Activated gamma-delta T cell treated with anti-CD3 and anti-CD28 coated beads, Interleukin-2, amount 50 U/mL, for 16 hours (primary cell): ENCODE results near the gene SEMA4A.
"Not testable (repeated sequence)": the region's sequence is repeated elsewhere in the genome, so short reads cannot be mapped to it uniquely, and the experiment has no call there.

Experiments
- DNase-seq: peaks from one replicate; pipeline ENCODE4 v3.0.0-alpha.2; 2020; ENCODE audit warnings: low read depth

Gene SEMA4A

GRCh38 chr1:156119503-156120209 is 33.7 kb upstream of the SEMA4A start:
- no peak for DNase-seq

DNA sequence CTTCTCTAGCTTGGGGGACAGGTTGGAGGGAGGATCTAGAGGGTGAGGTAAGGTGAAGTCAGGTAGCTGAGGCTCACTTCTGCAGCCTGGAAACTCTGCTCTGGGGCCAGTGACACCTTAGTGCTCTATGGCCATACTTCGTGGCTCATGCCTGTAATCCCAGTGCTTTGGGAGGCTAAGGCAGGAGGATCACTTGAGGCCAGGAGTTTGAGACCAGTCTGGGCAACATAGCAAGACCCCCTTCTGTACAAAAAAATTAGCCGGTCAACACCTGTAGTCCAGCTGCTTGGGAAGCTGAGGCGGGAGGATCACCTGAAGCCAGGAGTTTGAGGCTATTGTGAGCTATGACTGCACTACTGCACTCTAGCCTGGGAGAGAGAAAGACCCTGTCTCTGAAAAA is 33.1 kb upstream of the SEMA4A start:
- no peak for DNase-seq

DNA sequence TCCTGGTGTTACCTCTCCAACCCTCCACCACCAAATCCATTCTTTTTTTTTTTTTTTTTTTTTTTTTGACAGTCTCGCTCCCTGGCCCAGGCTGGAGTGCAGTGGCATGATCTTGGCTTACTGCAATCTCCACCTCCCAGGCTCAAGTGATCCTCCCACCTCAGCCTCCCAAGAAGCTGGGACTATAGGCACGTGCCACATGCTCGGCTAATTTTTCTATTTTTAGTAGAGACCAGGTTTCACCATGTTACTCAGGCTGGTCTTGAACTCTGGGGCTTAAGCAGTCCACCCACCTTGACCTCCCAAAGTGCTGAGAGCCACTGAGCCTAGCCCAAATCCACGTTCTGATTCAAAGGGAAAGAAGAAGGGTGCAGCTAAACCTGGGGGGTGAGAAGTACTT is 32.4 kb upstream of the SEMA4A start:
- not testable (repeated sequence) for DNase-seq

DNA sequence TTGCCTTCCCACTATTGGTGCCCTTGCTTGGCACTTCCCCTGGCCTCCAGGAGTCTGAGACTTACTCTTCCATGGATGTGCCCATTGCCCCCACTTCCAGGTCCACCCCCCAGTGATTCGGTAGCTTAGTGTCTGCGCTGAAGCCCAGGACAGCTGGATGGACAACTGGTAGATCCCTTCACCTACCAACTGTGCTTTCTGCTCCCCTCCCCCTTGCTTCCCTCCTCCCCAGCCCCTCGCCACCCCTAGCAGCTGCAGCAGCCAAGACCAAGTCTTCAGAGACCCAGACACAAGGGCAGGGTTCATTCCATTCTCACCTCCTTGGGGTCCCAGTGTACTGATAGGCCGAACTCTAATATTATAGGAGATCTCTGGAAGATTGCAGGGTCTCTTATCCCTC is 31.9 kb upstream of the SEMA4A start:
- DNase-seq = no peak

DNA sequence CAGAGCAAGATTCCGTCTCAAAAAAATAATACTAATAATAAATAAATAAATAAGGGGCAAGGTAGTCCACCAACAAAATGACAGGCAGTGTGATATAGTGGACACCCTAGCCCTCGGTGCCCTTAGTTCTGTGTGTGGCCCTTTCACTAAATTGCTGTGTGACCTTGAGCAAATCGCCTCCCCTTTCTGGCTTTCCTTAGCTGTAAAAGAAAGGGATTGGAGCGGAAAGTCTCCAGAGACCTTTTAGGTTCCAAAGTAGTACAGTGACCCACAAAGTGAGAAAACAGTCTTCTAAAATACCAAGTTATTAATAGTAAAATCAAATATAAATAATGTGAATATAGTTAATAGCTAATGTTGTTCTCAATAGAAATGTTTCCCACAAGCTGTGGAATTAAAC is 31.3 kb upstream of the SEMA4A start:
- no peak for DNase-seq

- no peak for DNase-seq
Observed at GRCh38 chr1:156122519-156123355, 30.6 kb upstream of the SEMA4A start.

DNA sequence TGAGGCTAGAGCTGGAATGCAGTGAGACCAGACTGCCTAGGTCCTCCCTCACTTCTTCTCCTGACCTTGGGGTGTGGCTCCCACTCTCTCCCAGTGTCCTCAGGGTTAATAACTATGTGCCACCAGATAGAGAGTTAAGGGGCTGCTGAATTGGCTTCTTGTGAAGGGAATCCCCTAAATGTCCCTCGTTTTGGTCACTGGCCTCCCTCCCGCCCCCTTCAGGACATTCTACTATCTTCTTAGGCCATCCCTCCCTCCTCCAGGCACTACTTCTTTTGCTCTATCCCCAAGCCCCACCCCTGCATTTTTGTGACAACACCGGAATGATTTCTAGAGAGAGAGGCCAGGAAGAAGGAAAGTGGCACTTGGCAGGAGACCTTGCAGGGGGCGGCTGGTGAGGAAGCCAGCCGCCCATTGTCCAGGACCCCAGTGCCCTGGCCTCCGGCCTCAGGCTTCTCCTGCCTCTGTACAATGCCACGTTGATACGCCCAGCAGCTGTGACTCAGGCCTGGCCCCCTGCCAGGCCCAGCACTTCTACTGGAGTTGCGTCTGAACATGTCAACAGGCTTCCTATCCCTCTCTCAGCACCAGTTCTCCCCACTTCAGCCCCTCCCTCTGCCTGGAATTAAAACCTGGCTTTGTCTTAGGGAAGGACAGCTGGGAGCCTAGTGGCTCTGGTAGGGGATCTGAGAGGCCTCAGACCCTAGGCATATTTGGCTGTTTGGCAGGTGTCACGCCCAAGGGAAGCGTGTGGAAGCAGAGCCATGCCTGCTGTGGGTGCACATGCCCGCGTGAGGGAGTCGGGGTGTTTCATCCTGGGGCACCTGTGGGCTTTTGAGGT is 29.8 kb upstream of the SEMA4A start:
- DNase-seq = peak; percentile 55

DNA sequence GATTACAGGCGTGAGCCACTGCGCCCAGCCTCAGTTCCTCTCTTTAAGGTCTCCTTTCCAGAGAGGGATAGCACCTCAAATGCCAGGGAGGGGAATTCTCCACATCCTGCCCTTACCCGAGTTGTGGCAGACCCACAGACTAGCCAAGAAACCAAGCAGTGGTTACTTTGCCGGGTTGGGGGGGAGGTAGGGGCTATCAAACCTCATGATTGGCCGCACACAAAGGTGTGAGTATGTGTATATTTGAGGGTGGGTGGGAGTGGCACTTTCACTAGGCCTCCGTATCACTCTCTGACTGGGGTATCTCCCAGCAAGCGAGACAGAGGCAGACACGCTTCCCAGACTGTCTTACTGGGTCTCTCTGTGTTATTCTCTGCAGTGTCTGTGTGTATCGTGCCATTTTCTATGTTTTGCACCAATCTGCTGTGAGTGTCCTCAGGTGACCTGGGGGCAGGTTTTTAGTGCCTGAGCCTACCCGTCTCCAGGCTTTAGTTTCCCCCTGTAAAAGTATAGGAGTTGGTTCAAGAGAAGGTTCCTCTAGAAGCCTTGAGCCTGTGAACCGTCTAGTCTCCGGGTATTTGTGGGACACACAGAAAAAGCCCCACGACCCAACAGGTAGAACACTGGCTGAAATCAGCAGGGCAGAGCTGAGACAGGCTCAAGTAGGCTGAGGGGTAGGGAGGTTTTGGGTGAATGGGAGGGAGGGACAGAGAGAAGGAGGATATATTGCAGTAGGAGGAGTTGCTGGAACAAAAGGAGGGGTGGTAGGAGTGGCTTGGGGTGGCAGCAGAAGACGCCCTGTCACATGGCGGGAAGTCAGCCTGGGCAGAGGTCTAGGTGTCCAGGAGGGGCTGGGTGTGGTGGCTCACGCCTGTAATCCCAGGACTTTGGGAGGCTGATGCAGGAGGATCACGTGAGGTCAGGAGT is 28.6 kb upstream of the SEMA4A start:
- no peak for DNase-seq

DNA sequence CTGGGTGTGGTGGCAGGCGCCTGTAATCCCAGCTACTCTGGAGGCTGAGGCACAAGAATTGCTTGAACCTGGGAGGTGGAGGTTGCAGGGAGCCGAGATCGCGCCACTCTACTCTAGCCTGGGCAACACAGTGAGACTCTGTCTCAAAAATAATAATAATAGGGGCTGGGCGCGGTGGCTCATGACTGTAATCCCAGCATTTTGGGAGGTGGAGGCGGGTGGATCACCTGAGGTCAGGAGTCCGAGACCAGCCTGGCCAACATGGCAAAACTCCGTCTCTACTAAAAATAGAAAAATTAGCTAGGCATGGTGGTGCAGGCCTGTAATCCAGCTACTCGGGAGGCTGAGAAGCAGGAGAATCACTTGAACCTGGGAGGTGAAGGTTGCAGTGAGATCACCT is 27.8 kb upstream of the SEMA4A start:
- not testable (repeated sequence) for DNase-seq

- peak; percentile 51 for DNase-seq
Observed at GRCh38 chr1:156126043-156126629, 27.2 kb upstream of the SEMA4A start.

DNA sequence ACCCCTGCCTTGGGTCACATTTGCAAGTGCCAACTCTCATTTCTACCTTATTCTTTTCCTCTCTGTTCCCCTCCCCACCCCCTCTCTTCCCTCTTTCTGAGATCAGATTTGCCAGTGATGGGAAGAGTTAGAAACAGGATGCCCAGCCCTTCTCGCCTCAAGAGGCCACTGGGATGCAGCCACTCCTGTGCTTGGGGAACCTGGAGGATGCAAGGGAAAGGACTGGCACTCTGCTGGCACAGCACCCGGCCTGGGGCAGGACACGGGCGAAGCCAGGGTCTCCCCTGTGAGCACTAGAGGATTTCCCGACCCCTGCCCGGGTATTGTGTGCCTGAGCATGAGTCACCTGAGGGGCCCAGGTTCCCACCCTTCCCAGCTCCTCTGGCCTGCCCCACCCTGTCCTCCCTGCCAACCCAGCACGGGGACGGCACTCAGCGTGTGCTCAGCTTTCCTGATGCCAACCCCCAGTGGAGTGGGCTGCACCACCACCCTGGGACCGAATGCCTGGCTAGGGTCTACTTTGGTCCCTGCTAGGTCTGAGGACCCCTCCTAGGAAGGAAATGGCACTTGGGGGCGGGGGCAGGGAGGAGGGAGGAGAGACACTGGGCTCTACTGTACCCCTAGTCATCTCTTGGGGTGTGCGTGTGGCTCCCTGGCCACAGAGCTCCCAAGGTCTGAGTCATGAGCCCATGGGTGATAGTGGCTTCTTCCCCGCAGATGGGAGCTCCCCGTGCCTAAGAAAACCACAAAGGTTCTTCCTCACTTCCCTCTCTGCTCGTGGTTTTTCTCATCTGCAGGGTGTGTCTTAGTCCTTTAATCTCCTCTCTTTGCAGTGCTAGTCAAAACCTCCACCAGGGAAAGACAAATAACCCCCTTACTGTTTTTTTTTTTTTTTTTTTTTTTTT is 26.5 kb upstream of the SEMA4A start:
- DNase-seq = peak; percentile 65

GRCh38 chr1:156128308-156128653 is 25.1 kb upstream of the SEMA4A start:
- no peak for DNase-seq

DNA sequence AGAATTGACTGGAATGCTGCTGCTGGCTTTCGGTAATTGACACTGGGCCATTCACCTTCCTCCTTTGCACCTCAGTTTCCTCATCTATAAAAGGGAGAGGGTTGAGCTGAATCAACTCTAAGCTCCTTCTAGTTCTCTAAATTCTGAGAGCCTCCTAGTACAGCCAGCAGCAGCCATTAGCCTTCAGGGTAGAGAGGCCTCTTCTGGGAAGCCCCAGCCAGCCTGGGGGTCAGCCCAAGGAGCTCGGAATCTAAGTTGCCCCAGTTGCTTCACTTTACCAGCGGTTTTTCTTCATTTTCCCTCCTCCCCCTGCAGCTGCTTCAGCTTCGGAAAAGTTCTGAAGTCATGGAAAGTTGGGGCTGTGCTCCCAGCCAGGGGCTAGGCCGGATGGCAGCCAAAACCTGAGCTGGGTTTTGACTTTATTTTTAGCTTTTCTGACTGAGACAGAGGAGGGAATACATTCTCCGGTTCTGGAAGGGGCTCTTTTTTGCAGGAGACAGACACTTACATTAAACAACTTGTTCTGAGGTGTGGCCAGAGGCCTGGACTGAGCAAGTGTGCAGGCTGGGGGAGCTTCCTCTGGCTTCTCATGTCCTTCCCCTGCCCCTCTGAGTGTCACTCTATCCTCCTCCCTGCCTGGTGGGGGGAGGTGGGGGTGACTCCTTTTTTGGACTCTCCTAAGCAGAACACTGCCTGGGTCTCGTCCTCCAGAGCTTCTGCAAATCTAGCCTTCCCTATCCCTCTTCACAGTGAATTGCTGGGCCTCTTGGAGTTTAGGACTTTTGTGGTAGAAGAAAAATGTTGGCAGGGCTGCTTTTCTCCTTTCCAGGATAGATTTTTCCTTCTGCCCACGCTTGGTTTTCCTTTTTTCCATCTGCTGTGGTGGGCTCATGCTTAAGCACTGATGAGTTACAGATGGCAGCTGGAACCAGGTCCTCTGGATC is 24.5 kb upstream of the SEMA4A start:
- DNase-seq = no peak

GRCh38 chr1:156129687-156130577 is 23.5 kb upstream of the SEMA4A start:
- peak; percentile 64 for DNase-seq

GRCh38 chr1:156130578-156130942 is 22.8 kb upstream of the SEMA4A start:
- DNase-seq = no peak

GRCh38 chr1:156134716-156135435 is 18.5 kb upstream of the SEMA4A start:
- no peak for DNase-seq
